Fibroblast of gingiva (primary cell): ENCODE measurements around the gene WDR6.
"Not testable (repeated sequence)": the region's sequence is repeated elsewhere in the genome, so short reads cannot be mapped to it uniquely, and the experiment has no call there.

Experiments
- DNase-seq: peaks from one replicate; pipeline ENCODE4 v3.0.0-alpha.2; 2011; ENCODE audit warnings: low read depth

Gene WDR6

GRCh38 chr3:48990636-48991469 lies 16.3 kb upstream of the WDR6 start:
- DNase-seq = no peak

- peak; percentile 32 for DNase-seq
Observed at GRCh38 chr3:48991851-48992545, 15.2 kb upstream of the WDR6 start.

GRCh38 chr3:48993834-48994233 lies 13.4 kb upstream of the WDR6 start:
- no peak for DNase-seq

- no peak for DNase-seq
Observed at GRCh38 chr3:48996640-48997039, 10.6 kb upstream of the WDR6 start.

- no peak for DNase-seq
Observed at GRCh38 chr3:48997102-48997635, 10.0 kb upstream of the WDR6 start.

GRCh38 chr3:48997714-48998637 lies 9.2 kb upstream of the WDR6 start:
- DNase-seq = no peak

GRCh38 chr3:48999085-48999858 lies 7.9 kb upstream of the WDR6 start:
- DNase-seq = no peak

GRCh38 chr3:49001155-49001554 lies 6.0 kb upstream of the WDR6 start:
- no peak for DNase-seq

- no peak for DNase-seq
Observed at GRCh38 chr3:49004352-49005302, 2.6 kb upstream of the WDR6 start.

- no peak for DNase-seq
Observed at GRCh38 chr3:49005303-49005680, 1.9 kb upstream of the WDR6 start.

- no peak for DNase-seq
Observed at GRCh38 chr3:49005998-49006397, 1.2 kb upstream of the WDR6 start.

- peak; percentile 50 for DNase-seq
Observed at GRCh38 chr3:49006408-49007067, 653 bp upstream of the WDR6 start.

- peak; percentile 92 for DNase-seq
Observed at GRCh38 chr3:49007771-49008528, 759 bp downstream of the WDR6 start.

GRCh38 chr3:49008627-49009026 lies 1.4 kb downstream of the WDR6 start:
- DNase-seq = not testable (repeated sequence)

- no peak for DNase-seq
Observed at GRCh38 chr3:49009396-49009795, 2.2 kb downstream of the WDR6 start.

GRCh38 chr3:49012441-49013017 lies 5.3 kb downstream of the WDR6 start:
- DNase-seq = no peak

- DNase-seq = no peak
Observed at GRCh38 chr3:49013113-49013737, 6.0 kb downstream of the WDR6 start.
